HG03060 (cell line): ENCODE results near the gene LENEP.

Source experiments
- ATAC-seq: cut with Tn5 transposase; IDR thresholded peaks from one replicate; pipeline ENCODE4 v1.9.1; 2021; ENCODE audit warnings: low read depth, moderate number of reproducible peaks; ENCODE audit not compliant: unreplicated experiment

Gene LENEP

DNA sequence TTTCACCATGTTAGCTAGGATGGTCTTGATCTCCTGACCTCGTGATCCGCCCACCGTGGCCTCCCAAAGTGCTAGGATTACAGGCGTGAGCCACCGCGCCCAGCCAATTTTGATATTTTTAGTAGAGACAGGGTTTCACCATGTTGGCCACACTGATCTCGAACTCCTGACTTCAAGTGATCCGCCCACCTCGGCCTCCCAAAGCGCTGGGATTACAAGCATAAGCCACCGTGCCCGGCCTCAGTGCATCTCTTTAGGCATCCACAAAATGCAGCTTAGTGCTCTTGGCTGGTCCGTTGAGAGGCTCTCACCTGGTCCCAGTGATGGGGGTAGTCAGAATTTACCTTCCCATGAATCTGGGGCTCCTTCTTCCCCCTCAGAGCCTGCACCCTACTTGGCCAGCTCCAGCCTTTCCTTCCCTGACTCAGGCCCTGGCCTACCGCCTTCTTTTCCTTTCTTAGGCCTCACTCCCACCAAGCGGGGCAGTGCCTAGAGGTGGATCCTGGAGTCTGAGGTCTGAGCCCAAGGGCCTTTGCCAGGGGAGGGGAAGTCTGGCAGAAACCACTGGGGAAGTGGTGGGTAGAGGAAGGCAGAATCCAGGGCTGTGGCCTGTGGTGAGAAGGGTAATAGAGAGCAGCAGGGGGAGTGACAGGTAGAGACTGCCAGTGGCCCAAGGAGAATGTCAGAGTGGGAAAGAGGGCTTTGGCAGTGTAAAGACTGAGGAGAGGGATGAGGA is 3.7 kb downstream of the LENEP start:
- ATAC-seq: no peak

DNA sequence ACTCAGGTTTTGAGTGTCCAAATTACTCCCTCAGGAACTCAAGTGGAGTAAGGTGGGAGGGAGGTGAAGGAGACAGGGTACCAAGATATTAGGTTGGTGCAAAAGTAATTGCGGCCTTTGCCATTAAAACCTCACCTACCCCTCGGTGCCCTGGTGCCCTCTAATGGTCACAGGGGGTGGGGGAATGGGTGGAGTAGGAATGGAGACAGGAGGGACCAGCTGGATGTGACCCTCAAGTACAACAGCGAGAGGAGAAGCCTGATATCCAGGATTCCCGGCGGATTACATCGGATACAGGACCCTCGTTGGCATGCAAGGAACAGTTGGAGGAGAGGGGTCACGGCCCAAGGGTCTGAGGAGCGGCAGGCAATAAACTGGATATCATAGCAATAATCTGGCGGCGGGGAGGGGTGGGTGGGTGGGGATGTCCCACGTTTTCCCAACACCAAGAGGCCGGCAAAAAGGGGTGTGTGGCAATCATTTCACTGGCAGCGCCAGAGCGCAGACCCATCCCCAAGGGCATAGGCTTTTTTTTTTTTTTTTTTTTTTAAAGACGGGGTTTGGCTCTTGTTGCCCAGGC is 4.9 kb downstream of the LENEP start:
- no peak for ATAC-seq

DNA sequence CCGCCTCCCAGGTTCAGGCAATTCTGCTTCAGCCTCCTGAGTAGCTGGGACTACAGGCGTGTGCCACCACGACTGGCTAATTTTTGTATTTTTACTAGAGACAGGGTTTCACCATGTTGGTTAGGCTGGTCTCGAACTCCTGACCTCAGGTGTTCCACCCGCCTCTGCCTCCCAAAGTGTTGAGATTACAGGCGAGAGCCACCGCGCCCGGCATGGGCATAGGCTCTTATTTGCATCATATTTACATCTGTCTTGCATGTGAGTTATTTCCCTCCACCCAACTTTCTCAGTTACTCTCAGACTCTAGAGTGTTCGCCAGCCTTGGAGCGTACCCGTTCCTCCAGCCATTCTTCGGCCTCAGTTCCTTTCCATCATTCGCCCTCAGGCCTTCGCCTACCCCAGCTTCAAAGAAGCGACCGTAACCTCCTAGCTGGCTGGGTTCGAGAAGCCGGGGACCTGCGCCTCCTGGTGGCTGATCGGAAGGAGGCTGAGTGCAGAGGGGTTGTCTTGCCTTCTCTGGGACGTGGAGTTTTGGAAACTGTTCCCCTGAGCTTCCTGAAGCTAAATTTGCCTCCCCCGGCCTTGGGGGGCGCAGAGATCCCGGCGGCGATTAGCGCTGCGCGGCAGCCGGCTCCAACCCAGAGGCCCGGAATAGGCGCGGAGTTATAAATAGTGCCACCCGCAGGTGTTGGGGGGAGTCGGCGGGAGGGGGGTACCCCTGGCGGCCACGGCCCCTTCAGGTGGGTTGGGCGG is 5.6 kb downstream of the LENEP start:
- ATAC-seq: no peak

DNA sequence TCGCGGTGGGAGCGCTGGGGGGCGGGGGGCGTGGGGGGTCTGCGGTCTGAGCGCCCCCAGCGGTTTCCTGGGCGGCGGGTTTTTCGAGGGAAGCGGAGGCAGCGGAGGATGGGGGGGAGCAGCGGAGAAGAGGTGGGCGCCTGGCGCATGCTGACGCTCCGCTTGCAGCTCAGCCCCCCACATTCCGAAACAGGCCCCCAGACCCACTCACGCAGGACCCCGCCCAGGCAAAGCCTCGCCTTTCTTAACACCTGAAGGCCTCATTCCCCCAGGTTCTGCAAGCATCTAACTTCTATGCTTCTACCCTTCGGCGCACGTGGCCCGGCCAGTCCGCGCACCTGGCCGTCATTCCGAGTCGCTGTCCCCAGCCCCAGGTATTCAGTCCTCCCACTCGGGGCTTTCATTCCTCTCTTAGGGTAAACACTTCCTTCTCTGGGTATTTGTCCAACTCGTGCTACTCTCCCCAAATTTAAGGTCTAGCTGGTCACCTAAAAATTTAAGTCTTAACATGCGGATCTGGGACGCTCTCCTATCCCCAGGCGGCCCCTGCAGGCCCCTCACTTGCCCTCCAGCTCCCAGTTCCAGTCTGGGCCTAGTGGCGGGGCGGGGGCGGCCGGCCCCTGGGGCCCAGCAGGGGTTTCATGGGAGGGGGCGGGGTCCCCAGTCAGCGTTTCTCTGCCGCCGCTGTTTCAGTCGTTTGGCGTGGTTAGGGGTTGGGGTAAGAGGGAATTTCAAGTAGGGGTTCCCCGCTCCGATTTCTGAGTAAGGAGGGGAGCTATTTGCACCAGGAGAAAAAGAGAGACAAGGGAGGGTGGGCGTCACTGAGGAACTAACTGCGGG is 6.4 kb downstream of the LENEP start:
- ATAC-seq: no peak

DNA sequence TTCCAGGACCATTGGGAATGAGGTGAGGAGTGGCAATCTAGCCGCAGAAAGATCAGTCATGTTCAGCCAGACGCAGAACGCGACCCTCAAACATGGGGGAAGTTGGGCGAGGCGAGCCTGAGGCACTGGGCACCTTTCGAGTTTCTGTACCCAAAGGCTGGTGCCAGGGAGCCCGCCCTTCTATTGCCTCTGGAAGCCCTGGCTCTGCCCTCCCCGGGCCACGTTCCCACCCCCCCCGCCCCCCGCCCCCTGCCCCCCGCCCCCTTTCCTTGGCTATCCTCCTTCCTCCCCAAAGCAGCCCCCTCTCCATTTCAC is 7.0 kb downstream of the LENEP start:
- no peak for ATAC-seq

DNA sequence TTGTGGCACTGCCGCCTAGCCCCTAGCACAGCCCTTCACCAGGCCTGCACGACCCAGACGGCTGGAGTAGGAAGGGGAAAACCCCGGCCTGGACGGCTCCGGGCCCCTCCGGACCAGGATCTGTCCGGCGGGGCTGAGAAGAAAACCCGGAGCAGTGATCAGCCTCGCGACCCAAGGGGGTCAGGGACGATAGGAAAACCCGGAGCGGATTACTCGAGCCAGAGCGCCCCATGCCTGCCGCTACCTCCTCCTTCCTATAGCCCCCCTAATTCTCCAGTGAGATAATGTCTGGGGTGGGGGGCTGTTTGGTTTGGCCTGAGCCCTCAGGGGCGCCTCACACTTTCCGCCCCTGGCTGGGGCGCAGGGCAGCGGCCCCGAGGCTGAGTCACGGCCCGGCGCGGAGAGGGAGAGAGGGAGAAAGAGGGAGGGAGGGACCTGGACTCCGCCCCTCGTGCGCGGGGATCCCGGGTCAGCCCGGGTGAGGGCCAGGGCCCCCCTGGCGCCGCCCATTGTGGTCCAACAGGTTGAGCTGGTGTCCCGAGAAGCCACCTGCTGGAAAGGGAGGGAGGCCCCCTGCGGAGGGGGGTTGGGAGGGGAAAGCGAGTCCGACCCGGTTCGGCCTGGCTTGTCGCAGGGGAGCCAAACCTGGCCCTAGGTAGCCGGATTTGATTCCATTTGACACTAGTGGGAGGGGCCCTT is 7.5 kb downstream of the LENEP start:
- ATAC-seq: no peak

DNA sequence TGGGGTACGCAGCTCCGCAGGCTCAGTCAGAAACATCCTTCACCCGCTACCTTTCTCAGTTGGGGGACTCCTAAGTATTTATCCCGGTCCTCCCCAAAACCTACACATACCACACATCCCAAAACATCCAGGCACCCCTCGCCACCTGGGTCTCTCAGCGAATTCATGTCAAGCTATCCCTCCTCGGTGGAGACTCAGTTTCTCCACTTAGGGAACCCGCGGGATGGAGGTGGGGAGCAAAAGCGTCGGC is 8.0 kb downstream of the LENEP start:
- no peak for ATAC-seq

DNA sequence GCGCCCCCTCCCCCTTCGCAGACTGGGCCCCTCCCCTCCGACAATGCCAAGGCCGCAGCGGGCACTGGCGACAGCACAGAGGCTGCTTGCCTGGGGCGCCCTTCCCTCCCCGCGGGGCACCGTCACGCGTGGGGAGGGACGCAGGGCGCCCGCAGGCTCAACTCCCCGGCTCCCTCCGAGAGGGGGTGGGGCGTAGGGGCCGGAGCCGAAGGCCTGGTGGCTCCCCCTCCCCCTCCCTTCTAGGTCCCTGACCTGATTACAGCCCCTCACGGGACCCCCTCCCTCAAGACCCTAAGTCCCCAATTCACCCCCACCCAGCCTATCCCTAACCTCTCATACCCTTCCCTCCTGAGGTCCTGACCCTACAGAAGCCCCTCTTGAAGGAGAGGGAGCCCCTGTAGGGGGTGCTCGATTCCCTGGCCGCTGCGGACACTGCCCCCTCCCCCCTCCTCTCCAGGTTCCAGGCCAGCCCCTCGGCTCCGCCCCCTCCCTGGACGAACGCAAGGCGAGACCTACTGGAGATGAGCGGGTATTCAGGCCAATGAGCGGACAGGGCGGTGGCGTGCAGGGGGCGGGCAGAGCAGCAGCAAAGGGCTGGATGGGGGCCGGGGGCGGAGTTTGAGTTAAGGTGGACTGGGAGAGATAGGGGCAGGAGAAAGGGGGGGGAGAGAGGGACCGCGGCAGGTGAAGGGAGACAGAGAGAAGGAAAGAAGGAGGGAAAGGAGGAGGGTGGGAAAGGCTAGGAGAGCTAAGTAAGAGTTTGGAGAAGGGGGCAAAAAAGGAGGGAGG is 8.5 kb downstream of the LENEP start:
- no peak for ATAC-seq

DNA sequence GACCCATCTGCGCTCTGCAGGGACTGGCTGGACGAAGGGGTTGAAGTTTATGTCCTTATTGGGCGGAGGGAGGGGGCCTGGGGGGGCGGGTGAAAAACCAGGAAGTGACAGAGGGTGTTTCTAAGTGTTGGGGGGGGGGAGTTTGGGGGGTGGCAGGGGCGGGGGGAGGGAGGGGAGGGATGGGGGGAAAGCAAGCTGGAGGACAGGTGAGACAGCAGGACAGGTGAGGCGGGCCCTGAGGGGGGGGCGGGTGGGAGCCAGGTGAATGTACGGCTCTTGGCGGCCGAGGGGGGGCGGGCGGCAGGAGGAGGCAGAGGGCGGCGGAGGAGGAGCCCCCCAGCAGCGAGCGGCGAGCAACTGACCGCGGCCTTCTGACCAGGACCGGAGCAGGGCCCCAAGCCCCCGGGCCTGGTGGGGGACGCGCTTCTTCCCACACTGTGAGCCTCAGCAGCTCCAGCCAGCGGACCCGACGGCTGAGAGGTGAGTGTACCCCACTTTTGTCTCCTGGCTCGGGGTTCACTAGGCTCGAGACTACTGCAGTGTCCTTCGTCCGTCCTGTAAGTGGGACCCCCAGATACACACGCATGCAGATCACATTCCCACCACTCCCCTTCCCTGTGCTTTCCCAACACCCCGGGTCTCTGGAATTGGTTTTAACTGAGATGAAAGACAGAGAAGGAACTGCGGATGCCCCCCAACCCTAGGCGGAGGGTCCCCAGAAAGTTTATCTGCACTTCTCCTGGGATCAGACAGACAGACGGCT is 9.3 kb downstream of the LENEP start, which contains the start of gene ZBTB7B:
ZBTB7B (plus strand) TSS at position 339 of the 763 bp plus-strand sequence. CDS start 11,859 bp downstream, outside the sequence.
- ATAC-seq: no peak

DNA sequence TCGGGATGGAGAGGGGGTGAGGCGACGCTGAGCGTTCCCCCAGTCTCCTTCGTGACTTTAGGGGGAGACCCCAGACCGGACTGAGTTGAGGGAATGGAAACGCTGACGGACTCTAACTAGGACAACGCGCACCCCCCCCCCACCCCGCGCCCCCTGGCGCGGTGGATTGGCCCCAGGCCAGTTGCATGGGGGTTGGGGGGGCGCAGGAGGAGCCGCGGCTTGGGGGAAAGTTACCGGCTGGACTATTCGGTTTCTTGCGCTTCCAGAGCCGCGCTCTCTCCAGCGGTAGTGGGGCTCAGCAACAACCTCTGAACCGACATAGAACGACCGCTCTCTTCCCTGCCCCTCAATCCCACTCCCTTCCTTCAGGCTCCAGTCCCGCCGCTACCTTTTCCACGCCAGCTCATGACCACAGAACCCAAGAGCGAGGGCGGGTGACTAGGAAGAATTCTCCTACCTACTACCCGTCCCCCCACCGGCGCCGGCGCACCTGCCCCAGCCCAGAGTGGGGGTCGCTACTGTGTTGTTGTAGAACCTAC is 9.9 kb downstream of the LENEP start:
- ATAC-seq: no peak

DNA sequence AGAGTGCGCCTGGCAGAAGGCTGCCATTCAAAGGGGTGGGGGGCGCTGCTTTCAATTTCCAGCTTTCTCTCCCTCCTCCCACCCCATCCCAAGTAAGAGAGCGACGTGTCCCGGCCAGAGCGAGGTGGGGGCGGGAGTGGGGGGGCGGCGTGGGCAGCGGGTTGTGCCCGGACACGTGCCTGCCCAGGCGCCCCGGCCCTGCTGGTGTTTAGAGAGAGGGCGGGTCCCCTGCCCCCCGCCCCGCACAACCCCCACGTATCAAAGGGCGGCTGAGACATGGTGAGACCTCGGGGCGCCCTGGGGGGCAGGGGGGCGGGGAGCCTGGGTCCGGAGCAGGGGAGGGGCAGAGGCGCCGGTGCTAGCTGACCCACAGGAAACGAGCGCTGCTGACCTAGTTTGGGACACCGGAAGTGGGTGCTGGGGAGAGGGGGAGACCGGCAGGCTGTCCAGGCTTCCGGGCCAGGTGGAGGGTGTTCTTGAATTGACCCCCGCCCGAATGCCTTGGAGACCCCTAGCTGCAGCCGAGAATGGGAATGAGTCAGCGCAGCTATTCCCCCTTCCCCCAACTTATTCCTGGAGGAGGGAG is 10.5 kb downstream of the LENEP start:
- no peak for ATAC-seq

DNA sequence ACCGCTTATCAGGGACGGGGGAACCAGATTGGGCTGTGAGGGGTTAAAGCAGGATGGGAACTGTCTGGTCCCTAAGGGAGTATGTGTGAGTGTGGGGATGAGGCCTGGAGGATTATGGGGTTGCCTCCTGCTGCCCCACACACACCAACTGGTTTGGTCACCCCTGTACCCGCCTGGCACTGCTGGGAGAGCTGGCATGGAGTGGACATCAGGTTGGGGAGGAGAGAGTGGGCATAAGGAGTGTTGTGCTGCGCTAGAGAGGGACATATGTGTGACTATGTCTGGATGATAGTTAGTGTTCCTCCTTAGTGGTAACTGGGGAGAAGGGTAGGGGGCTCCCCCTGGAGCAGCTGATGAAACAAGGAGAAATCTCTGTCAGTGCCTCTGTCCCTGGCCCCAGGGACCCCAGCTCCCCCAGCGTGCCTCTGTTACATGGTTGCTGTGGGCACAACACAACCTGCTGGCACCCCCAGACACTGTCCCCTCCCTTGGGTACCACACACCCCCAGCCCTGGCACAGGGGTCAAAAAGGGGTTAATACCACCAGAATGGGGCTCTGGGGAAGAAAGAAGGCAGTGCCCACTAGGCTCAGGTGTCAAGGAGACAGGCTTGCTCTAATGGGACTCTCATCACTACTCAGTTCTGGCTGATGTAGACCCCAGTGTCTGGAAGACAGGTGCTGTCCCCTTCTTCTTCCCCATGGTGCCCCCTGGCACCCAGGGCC is 11.1 kb downstream of the LENEP start:
- ATAC-seq: no peak

DNA sequence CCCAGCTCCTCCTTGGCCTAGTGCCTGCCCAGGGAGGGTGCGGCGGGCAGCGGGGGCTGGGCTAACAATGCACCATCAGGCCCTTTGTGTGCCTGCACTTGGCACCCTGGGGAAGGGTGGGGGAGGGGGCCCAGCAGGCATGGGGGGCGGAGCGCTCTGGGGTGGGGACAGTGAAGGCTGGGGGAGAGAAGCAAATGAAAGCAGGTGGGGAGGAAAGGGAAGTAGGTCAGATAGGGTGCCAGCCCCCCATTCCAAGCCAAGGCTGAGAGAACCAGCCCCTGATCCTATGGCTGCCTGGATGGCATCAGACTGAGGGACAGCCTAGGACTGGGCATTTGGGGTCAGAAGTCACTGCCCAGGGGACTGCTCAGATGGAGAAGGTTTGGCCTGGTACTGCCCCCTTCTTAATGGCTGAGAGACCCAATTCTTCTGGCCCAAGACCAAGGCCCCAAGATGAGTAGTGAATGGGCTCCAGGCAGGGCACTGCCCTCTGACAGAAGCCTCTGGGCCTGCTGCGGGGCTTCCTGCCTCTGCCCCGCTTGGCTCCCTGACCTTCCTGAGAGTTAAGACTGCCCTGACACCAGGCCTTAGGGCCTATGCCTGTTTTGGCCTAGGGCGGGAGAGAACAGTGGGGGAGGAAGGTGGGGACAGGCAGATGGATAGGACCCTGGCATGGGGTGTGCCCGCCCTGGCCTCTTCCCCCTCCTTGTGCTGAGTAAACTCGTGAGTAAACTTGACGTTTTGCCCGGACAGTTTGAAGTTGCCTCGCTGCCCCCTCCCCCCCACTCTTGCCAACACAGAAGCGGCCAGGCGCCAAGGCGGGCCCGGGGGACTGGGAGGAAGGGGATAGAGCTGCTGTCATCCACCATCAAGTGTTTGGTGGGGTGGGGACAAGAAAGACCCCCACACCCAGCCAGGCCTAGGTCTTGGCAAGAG is 12.0 kb downstream of the LENEP start:
- no peak for ATAC-seq

DNA sequence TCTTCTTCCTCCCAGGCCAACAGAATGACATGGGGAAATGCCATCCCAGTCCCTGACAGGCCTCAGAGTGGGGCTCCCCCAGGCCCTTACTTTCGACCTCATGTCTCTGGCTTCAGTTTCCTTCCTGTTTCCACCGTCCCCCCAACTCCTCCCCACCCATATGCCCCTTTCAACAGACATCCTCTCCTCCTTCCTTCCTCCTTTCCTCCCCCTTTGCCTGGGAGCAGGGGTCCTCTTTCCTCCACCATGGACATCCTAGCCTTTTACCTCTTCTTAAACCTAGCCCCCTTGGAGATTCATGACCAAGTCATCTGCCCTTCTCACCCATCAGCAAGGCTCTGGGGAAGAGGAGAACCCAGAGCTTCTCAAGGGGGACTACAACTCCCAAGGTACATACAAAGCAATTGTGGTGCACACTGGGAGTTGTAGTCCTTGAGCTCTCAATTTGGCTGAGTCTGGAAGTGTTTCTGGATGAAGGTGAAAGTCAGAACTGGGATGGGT is 13.3 kb downstream of the LENEP start:
- no peak for ATAC-seq

DNA sequence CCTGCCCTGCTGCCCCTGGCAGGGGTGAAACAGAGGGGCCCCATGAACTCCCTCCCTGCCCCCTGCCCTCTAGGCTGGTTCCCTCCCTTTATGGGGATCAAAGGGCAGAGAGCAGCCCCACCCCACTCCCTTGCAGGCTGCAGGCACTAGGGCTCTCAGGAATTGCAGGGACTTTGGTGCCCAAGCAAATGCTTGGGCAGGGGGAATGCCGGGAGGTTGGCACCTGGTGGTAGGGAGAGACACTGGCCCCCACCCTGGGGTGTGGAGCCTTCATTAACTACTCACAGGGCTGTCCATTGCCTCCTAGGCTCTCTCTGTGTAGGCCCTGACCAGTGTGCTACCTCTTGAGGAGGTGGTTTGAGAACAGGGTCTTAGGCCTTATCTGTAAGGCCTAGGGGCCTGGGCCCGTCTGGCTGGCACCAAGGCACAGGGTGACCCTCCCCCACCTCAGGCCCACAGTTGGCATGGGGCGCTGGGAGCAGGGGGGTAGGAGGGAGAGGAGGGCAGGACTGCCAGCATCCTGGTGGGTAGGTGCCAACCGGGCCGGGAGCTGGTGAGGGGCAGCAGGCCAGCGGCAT is 14.0 kb downstream of the LENEP start:
- ATAC-seq: no peak
